Nephron (organoid): ENCODE results near the gene LSM14B.
A peak's percentile ranks its signal among the peaks of the same experiment; 100 is the strongest.

Experiments
- H3K27ac Mint-ChIP-seq, 3 experiments: 2 replicates each; pipeline ENCODE4 v1.8.0; 2020; ENCODE audit warnings: mixed read lengths in 3 of 3, mild to moderate bottlenecking in 2 of 3, moderate library complexity in 1 of 3
- H3K27me3 Mint-ChIP-seq: 2 replicates; pipeline ENCODE4 v1.8.0; 2021; ENCODE audit warnings: low read depth, mild to moderate bottlenecking, moderate library complexity, mixed read lengths
- H3K36me3 Mint-ChIP-seq: 2 replicates; pipeline ENCODE4 v1.8.0; 2020; ENCODE audit warnings: low read depth, mixed read lengths
- H3K4me1 Mint-ChIP-seq: 2 replicates; pipeline ENCODE4 v1.8.0; 2020; ENCODE audit warnings: mixed read lengths
- H3K4me3 Mint-ChIP-seq, 3 experiments: 2 replicates each; pipeline ENCODE4 v1.8.0; 2020; ENCODE audit warnings: mild to moderate bottlenecking in 3 of 3, mixed read lengths in 3 of 3, moderate library complexity in 2 of 3
- H3K9me3 Mint-ChIP-seq: 2 replicates; pipeline ENCODE4 v1.8.0; 2020; ENCODE audit warnings: mixed read lengths
- TF ChIP-seq, protein P1 (sequence below), 3 experiments: fragments of 200-600 bp; sonication (generic); IDR thresholded peaks; one replicate each; pipeline ENCODE4 v1.5.0; 2021; ENCODE audit warnings: antibody characterized with exemption in 3 of 3; ENCODE audit not compliant: unreplicated experiment in 3 of 3

The LSM14B gene

DNA sequence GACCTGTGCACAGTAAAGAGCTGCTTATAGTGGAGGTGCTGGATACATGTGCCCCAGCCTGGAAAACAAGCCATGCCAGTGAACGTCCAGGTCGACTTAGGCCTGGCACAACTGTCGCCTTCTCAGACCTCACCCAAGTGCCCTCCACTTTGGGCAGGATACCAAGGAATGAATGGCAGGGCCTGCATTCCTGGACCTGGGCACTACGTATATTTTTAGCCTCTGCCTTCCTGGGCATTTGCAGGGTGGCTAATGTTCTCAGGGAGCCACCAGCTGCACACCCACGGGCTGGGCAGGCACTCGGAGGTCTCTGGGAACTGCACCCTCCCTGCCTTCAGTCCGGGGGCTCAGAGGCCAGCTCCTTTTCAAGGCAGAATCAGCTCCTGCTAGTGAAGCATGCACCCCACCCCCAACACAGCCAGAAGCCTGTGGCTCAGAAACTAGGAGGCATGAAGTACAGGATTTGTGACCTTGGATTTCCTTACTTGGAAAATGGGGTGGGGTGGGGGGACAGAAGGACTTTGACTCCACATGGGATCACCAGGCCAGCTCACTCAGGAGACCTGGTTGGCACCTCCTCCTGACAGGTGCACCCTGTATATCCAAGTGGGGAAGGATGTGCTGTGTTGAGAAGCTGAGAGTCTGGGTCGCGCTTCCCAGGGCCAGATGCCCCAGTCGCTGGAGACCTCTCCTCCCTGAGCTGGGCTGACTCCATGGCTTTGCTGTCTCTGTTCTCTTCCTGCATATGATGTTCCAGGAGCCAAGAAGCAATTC lies 2.5 kb upstream of the LSM14B start:
- peaks cover 38% of the 10 kb centered on the region for H3K27me3 Mint-ChIP-seq
- peak overlapping the region in 1 of 3 experiments; percentile 56 for H3K27ac Mint-ChIP-seq
- H3K9me3 Mint-ChIP-seq, result no peaks in the 10 kb centered on the region
- TF ChIP-seq, protein P1, sequence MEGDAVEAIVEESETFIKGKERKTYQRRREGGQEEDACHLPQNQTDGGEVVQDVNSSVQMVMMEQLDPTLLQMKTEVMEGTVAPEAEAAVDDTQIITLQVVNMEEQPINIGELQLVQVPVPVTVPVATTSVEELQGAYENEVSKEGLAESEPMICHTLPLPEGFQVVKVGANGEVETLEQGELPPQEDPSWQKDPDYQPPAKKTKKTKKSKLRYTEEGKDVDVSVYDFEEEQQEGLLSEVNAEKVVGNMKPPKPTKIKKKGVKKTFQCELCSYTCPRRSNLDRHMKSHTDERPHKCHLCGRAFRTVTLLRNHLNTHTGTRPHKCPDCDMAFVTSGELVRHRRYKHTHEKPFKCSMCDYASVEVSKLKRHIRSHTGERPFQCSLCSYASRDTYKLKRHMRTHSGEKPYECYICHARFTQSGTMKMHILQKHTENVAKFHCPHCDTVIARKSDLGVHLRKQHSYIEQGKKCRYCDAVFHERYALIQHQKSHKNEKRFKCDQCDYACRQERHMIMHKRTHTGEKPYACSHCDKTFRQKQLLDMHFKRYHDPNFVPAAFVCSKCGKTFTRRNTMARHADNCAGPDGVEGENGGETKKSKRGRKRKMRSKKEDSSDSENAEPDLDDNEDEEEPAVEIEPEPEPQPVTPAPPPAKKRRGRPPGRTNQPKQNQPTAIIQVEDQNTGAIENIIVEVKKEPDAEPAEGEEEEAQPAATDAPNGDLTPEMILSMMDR (IDR thresholded peaks at IDR 0.05; ENCODE audit: unreplicated experiment in 3 of 3), result no peak
- peak overlapping the region; percentile 65 to 75 (median 70) for H3K4me3 Mint-ChIP-seq
- peaks cover 11% of the 10 kb centered on the region for H3K36me3 Mint-ChIP-seq
- H3K4me1 Mint-ChIP-seq, result peaks cover 29% of the 10 kb centered on the region

DNA sequence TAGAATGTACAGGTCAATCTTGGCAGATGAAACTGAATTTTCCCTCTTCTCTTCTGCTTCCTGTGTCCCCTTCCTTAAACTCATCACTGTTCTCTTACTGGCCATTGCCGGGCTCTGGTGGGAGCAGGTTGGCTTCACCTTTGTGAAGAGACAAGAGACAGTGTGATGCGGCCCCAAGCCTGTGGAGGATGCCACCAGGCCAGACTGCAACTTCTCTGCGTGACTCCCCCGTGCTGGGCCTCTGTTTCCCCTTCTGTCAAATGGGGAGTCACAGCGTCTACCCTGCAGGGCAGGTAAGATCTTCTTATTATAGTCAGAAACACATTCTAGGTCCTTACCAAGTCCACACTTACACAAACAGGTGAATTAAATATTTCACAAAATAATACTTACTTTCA lies 1.9 kb upstream of the LSM14B start:
- H3K27ac Mint-ChIP-seq, result peak overlapping the region in 1 of 3 experiments; percentile 56
- peaks cover 29% of the 10 kb centered on the region for H3K4me1 Mint-ChIP-seq
- peaks cover 17% of the 10 kb centered on the region for H3K36me3 Mint-ChIP-seq
- peaks cover 32% of the 10 kb centered on the region for H3K27me3 Mint-ChIP-seq
- H3K9me3 Mint-ChIP-seq, result no peaks in the 10 kb centered on the region
- H3K4me3 Mint-ChIP-seq, result peak overlapping the region; percentile 65 to 75 (median 70)
- TF ChIP-seq, protein P1 (IDR thresholded peaks at IDR 0.05; ENCODE audit: unreplicated experiment in 3 of 3), result no peak

DNA sequence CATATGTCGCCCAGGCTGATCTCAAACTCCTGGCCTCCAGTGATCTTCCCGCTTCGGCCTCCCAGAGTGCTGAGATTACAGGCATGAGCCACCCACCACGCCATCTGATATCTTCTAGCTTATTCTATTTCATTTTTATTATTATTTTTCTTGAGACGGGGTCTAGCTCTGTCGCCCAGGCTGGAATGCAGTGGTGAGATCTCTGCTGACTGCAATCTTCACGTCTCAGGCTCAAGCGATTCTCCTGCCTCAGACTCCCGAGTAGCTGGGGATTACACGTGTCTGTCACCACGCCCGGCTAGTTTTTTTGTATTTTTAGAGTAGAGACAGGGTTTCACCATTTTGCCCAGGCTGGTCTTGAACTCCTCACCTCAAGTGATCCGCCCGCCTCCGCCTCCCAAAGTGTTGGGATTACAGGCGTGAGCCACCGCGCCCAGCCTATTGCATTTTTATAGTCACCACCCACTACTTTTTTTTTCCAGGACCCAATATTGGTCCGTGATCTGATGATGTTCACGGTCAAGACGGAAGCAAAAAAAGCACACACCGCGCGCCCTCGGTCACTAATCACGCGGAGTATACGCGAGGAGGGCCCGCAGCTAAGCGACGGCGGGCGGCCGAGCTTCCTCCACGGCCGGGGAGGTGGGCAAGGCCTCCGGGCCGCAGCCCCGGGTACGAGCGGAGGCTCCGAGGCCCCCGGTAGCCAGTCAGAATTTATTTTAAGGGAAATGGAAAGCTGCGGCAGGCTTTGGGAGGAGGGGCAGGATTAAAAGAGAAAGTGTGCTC lies 1.1 kb upstream of the LSM14B start:
- H3K4me3 Mint-ChIP-seq, result peak overlapping the region; percentile 88 to 92 (median 90)
- peaks cover 27% of the 10 kb centered on the region for H3K27me3 Mint-ChIP-seq
- TF ChIP-seq, protein P1 (IDR thresholded peaks at IDR 0.05; ENCODE audit: unreplicated experiment in 3 of 3), result no peak
- peaks cover 29% of the 10 kb centered on the region for H3K4me1 Mint-ChIP-seq
- H3K27ac Mint-ChIP-seq, result peak overlapping the region; percentile 68 to 95 (median 83)
- H3K9me3 Mint-ChIP-seq, result no peaks in the 10 kb centered on the region
- H3K36me3 Mint-ChIP-seq, result peaks cover 20% of the 10 kb centered on the region

DNA sequence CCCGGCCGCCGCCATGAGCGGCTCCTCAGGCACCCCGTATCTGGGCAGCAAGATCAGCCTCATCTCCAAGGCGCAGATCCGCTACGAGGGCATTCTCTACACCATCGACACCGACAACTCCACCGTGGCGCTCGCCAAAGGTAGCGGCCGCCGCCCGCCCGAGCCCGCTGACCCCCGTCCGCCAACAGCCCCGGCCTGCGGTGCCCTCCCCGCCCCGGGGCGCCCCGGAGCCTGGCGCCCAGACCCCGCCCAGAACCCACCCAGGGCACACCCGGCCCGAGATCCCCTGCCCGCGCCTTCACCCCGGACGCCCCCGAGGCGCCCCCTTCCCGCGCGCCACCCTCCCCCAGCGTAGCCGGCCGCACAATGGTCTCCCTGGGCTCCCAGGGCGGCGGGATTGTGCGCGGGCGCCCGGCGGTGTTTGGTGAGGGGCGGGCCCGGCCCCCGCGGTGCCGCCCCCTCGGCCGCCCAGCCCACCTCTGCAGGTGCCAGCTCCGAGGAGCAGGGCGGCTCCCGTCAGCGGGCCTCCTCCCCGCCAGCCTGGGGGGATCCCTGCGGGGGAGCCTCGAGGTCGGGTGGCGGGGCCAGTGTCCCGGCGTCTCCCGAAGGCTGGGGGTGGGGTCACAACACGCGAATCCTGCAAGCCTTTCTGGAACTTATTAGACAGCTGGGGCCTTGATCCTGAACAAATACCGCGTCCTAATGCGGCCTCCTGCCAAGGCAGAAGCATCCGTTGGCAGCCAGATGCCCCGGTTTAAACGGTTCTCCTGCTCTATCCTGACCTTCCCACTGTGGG lies 577 bp downstream of the LSM14B start:
- H3K4me3 Mint-ChIP-seq, result peak overlapping the region; percentile 90 to 94 (median 91)
- H3K27ac Mint-ChIP-seq, result peak overlapping the region; percentile 69 to 83 (median 71)
- H3K9me3 Mint-ChIP-seq, result no peaks in the 10 kb centered on the region
- H3K27me3 Mint-ChIP-seq, result peaks cover 14% of the 10 kb centered on the region
- H3K36me3 Mint-ChIP-seq, result peaks cover 37% of the 10 kb centered on the region
- peaks cover 39% of the 10 kb centered on the region for H3K4me1 Mint-ChIP-seq
- TF ChIP-seq, protein P1 (IDR thresholded peaks at IDR 0.05; ENCODE audit: unreplicated experiment in 3 of 3), result no peak

DNA sequence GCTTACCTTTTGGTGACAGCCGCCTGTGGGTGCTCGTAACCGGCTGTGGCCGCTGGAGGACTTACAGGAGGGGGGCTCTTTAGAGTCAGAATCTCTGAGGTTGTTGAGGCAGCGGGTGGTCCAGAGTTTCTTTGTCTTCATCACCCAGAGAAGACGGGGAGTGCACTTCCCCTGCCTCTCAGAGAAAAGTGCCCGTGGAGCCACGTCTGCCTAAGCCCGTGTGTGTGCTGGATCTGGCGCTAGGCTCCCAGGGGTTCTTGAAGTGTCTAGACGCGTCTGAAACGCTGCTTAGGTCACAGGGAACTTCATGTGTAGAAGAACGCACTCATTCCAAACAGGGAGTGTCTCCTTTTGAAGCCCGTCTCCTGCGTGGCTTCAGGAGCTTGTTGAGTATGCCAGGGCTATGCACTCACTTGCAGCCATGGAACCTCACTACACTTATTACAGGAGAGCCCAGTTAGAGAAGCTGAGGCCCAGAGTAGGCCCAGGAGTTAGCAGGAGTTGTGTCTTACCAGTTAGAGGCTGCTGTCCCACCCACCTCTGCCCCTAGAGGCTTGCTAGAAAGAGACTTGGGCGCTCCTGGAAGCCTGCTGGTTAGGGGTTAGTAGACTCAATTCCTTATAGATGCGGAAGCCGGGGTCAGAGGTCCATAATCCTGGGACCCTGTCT lies 1.3 kb downstream of the LSM14B start:
- peak overlapping the region; percentile 90 to 94 (median 91) for H3K4me3 Mint-ChIP-seq
- H3K27me3 Mint-ChIP-seq, result peaks cover 14% of the 10 kb centered on the region
- TF ChIP-seq, protein P1 (IDR thresholded peaks at IDR 0.05; ENCODE audit: unreplicated experiment in 3 of 3), result no peak
- peaks cover 46% of the 10 kb centered on the region for H3K4me1 Mint-ChIP-seq
- peaks cover 44% of the 10 kb centered on the region for H3K36me3 Mint-ChIP-seq
- H3K27ac Mint-ChIP-seq, result peak overlapping the region; percentile 69 to 83 (median 71)
- H3K9me3 Mint-ChIP-seq, result no peaks in the 10 kb centered on the region
